Fibroblast of villous mesenchyme (primary cell): ENCODE results near the gene GOSR1. TPM values are rescaled to one million over a fixed set of nuclear protein-coding genes. Genes with fewer than 3 reads are reported as not detected.
"Not testable (repeated sequence)": the region's sequence is repeated elsewhere in the genome, so short reads cannot be mapped to it uniquely, and the experiment has no call there.

ENCODE experiments used
- DNase-seq: peaks from one replicate; pipeline ENCODE4 v3.0.0-alpha.2; 2010; ENCODE audit warnings: low read depth
- H3K4me3 ChIP-seq: 2 replicates; pipeline ENCODE4 v1.5.1; 2011; ENCODE audit warnings: low read depth, mild to moderate bottlenecking, low read length
- total RNA-seq: library from RNA; depleted of rRNA; stranded (reverse); fragments of >200 nt; gene quantifications from 2 replicates; pipeline ENCODE4 v1.2.3, GENCODE V29; 2012
- TF ChIP-seq, protein P1 (sequence below): IDR thresholded peaks from 2 replicates; pipeline ENCODE4 v1.5.1; 2012; ENCODE audit warnings: low read depth, mild to moderate bottlenecking, low read length; ENCODE audit not compliant: insufficient read depth

Gene GOSR1
- 17.7 and 35.0 TPM in 2 replicates for total RNA-seq

DNA sequence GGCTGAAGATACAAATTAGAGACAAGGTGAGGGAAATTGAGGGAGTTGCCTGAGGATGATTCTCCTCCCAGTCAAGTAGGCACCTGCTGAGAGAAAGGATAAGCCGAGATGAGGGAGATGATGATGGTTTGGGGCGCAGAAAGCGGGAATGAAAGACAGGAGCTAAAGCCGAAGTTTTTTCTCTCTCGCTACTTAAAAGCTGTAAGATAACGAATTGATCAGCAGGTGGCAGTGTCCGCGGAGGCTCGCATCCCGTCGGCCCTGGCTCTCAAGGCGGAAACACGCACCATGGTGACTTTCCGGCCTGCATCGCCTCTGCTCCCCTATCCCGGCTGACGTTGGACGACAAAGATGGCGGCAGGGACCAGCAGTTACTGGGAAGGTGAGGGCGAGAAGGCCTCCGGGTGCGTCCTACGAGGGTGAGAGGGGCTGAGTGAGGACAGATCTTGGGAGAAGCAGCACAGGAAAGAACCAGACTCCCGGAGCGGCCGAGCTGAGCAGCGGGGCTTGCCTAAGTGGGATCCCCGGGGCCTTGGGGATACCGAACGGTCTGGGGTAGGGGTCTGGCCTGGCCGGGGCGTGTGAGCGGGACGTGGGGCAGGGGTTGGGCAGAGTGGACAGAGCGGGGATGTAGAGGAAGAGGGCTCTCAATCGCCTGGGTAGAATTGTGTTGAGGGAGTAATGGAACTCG is at the start of gene GOSR1:
TSS of gene GOSR1 (plus strand) at position 326 of the 691 bp plus-strand sequence. CDS start at position 352, 26 bp downstream.
- H3K4me3 ChIP-seq: peak within 1 kb of the TSS; percentile 73
- TF ChIP-seq, protein P1, sequence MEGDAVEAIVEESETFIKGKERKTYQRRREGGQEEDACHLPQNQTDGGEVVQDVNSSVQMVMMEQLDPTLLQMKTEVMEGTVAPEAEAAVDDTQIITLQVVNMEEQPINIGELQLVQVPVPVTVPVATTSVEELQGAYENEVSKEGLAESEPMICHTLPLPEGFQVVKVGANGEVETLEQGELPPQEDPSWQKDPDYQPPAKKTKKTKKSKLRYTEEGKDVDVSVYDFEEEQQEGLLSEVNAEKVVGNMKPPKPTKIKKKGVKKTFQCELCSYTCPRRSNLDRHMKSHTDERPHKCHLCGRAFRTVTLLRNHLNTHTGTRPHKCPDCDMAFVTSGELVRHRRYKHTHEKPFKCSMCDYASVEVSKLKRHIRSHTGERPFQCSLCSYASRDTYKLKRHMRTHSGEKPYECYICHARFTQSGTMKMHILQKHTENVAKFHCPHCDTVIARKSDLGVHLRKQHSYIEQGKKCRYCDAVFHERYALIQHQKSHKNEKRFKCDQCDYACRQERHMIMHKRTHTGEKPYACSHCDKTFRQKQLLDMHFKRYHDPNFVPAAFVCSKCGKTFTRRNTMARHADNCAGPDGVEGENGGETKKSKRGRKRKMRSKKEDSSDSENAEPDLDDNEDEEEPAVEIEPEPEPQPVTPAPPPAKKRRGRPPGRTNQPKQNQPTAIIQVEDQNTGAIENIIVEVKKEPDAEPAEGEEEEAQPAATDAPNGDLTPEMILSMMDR: peak; percentile 73
- DNase-seq: peak; percentile 96

DNA sequence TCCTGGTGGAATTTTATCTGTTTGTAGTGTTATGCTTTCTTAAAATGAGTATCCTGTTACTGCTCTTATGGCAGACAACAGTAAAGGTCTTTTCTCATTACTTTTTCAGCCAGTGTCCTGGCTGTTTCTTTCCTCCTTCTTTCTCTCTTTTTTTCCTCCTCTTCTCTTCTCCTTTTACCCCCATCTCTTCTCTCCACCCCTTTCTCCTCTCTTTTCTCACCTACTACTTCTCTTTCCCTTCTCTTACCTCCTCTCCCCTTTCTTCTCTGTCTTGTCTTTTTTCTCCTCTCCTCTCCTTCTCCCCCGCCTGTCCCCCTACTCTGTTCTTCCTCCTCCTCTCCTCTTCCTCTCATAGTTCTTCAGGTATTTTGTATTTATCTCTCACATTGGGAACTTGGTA is 49.6 kb upstream of the GOSR1 start:
- H3K4me3 ChIP-seq: no peak overlapping the region
- TF ChIP-seq, protein P1: no peak
- DNase-seq: no peak

DNA sequence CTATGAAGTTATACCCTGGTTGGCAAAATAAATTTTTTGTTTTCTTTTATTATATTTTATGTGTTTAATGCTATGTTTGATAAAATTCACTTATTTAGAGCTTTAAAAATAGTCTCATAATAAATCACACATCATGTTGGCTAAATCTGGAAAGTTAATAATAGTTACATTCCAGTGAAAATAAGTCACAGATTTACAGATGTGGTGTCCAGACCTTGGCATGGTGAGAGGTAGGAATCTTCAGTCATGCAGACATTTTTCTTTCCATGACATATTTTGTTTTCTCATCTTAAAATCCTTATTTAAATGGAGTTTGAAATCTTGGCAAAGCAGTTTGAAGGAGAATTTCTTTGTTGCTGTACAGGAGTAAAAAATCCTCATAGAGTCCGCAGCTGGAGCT is 48.1 kb upstream of the GOSR1 start:
- TF ChIP-seq, protein P1: no peak
- H3K4me3 ChIP-seq: no peak overlapping the region
- DNase-seq: peak; percentile 37

DNA sequence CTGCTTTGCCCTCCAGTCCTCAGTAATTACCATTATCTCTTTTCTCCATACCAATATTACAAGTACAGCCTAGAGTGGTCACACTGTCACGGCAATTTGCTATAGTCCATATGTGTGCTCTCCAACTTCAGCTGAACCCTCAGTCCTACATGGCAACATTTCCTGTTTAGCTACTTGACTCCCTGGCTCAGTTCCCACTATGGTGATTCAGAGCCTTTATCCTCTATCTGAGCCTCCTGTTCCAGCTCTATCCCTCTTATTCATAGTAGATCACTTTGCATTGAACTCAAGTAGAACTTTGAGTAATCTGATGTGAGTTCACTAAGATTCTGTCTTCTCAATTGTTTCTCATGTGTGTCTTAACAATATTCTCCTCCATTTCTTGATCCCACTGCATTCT is 43.7 kb upstream of the GOSR1 start:
- H3K4me3 ChIP-seq: no peak overlapping the region
- peak; percentile 84 for DNase-seq
- TF ChIP-seq, protein P1: no peak

DNA sequence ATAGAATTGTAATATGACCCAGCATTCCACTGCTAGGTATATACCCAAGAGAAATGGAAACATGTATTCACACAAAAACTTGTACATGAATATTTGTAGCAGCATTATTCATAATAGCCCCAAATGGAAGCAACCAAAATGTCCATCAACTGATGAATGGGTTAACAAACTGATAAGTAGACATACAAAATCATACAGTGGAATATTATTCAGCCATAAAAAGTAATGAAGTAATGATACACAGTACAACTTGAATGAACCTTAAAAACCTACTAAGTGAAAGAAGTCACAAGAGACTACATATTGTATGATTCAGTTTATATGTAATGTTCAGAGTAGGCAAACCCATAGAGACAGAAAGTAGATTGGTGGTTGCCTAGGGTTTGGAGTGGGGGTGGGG is 40.5 kb upstream of the GOSR1 start:
- no peak overlapping the region for H3K4me3 ChIP-seq
- no peak for DNase-seq
- TF ChIP-seq, protein P1: no peak

DNA sequence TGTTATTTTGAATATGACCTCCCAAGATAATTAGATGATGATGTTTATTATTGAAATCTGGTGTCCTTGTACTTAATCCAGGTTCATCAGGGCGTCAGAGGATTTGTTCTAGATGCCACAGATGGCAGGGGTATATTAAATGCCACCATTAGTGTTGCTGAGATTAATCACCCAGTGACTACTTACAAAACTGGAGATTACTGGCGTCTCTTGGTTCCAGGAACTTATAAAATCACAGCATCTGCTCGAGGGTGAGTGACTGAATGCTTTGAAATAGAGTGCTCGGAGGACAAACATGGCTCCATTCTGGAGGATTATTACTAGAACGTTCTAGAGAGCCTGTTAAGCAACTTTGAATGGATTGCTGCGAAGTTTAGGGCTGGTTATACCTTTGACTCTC is 33.5 kb upstream of the GOSR1 start:
- TF ChIP-seq, protein P1: no peak
- DNase-seq: no peak
- no peak overlapping the region for H3K4me3 ChIP-seq

DNA sequence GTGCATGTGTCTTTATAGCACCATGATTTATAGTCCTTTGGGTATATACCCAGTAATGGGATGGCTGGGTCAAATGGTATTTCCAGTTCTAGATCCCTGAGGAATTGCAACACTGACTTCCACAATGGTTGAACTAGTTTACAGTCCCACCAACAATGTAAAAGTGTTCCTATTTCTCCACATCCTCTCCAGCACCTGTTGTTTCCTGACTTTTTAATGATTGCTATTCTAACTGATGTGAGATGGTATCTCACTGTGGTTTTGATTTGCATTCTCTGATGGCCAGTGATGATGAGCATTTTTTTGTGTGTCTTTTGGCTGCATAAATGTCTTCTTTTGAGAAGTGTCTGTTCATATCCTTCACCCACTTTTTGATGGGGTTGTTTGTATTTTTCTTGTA is 30.6 kb upstream of the GOSR1 start:
- DNase-seq, H3K4me3 ChIP-seq: not testable (repeated sequence)
